Activated CD8-positive, alpha-beta memory T cell treated with anti-CD3 and anti-CD28 coated beads for 4 hours (primary cell): ENCODE data around the gene TMEM52B.

Experiments
- DNase-seq, 2 donors: peaks; one replicate each; pipeline ENCODE4 v3.0.0-alpha.2; 2020; ENCODE audit warnings: low read depth in 2 of 2

Gene TMEM52B

GRCh38 chr12:10178821-10179220, at the start of gene TMEM52B:
TMEM52B (plus strand) TSS chr12:10179032; CDS start chr12:10179575, 543 bp downstream.
- DNase-seq, result no peak

DNA sequence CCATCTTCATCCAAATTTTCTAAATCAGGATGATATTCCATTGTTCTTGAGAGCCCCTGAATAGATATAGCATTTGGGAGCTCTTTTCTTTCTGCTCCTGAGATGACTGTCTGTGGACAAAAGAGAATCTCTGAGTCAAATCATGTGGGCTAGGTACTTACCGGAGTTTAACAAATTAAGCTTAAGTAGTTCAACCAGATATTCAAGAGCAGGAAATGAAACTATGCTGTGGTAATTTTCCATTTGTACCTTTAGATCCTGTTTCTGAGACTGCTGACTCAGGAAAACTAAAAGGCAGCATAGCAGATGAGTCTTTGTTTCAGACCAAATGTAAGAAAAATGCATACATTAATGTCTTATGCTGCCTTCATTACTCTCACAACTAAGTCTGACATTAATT, 48.8 kb upstream of the TMEM52B start, which contains the start of gene CLEC7A:
Gene CLEC7A (minus strand): TSS at position 158 of the 400 bp plus-strand sequence. CDS start 117 bp downstream, at position 41.
- no peak for DNase-seq

DNA sequence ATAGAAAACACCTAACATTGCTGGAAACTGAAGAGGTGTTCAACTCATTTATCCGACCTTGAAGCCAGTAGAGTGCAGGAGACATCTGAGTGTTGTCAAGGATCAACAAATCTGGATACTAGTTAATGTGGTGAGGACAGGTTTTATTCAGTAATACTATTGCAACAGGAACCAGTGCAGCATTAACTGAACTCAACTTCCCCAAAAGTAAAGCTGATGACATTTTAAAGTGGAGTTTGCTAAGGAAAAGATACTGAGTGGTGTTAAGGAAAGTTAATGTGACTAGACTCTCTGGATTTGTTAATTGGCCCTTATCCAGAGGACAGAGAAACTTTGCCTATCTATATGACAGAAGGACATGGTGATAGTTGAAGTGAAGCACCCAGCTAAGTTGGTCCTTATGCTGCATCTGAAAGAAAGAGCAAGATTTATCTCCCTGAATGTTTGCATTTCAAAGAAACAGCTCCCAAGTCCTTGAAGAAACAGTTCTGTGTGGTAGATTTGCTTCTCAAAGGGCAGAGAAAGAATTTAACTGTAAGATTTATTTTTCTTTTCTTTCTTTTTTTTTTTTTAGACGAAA, 47.6 kb upstream of the TMEM52B start:
- no peak for DNase-seq

DNA sequence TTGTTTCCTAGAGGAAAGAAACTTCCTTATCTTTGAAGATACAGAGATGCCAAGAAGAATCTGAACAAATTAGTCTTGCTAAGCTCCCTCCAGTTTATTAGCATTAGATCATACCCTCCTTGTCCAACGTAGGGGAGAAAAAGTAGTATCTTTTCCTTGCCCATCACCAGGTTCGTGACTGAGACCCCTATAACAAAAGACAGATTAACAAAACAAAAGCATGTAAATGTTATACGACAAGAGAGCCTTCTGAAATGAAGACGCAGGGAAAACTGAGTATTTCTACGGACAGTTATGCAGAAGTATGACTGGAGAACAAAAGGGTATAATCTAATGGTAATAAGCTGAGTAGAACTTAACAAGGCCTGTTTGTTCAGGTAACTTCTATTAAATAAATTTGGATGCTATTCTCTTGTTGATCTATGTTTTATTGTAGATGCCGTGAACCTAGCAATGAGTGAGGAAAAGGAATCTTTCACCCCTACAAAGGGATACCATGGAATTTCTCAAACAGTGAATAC, 45.9 kb upstream of the TMEM52B start:
- no peak for DNase-seq

DNA sequence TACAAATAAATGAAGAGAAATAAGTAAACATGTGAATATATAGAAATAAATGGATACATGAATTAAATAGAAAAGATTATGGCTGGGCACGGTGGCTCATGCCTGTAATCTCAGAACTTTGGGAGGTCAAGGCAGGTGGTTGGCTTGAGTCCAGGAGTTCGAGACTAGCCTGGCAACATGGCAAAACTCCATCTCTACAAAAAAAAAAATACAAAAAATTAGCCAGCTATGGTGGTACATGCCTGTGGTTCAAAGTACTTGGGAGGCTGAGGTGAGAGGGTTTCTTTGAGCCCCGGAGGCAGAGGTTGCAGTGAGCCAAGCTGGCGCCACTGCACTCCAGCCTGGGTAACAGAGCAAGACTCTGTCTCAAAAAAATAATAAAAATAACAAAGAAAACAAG, 43.7 kb upstream of the TMEM52B start:
- no peak for DNase-seq

GRCh38 chr12:10136637-10137205, 42.1 kb upstream of the TMEM52B start:
- DNase-seq, result no peak

- DNase-seq, result peak in 1 of 2 donors; percentile 18
Observed at GRCh38 chr12:10140001-10140400, 38.8 kb upstream of the TMEM52B start.

- DNase-seq, result no peak
Observed at GRCh38 chr12:10142976-10143589, 35.7 kb upstream of the TMEM52B start.

DNA sequence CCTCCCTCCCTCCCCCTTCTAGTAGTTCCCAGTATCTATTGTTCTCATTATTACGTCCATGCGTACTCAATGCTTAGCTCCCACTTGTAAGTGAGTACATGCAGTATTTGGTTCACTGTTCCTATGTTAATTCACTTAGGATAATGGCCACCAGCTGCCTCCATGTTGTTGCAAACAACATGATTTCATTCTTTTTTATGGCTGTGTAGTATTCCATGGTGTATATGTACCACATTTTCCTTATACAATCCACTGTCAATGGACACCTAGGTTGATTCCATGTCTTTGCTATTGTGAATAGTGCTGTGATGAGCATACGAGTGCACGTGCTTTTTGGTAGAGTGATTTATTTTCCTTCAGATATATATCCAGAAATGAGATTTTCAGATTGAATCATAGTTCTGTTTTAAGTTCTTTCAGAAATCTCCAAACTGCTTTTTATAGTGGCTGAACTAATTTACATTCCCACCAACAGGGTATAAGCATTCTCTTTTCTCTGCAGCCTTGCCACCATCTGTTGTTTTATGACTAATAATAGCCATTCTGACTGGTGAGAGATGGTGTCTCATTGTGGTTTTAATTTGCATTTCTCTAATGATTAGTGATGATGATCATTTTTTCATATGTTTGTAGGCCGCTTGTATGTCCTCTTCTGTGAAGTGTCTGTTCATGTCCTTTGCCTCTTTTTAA, 31.0 kb upstream of the TMEM52B start:
- DNase-seq, result no peak

DNA sequence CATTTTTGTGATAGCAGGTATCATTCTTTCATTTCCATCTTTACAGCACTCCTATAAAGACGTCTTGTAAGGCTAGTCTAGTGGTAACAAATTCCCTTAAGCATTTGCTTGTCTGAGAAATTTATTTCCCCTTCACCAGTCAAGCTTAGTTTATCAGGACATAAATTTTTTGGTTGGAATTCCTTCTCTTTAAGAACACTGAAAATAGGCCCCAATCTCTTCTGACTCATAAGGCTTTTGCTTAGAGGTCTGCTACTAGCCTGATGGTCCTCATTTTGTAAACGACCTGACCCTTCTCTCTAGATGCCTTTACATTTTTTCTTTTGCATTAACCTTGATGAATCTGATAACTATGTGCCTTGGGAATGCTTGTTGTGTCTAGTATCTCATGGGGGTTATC, 27.2 kb upstream of the TMEM52B start:
- no peak for DNase-seq

DNA sequence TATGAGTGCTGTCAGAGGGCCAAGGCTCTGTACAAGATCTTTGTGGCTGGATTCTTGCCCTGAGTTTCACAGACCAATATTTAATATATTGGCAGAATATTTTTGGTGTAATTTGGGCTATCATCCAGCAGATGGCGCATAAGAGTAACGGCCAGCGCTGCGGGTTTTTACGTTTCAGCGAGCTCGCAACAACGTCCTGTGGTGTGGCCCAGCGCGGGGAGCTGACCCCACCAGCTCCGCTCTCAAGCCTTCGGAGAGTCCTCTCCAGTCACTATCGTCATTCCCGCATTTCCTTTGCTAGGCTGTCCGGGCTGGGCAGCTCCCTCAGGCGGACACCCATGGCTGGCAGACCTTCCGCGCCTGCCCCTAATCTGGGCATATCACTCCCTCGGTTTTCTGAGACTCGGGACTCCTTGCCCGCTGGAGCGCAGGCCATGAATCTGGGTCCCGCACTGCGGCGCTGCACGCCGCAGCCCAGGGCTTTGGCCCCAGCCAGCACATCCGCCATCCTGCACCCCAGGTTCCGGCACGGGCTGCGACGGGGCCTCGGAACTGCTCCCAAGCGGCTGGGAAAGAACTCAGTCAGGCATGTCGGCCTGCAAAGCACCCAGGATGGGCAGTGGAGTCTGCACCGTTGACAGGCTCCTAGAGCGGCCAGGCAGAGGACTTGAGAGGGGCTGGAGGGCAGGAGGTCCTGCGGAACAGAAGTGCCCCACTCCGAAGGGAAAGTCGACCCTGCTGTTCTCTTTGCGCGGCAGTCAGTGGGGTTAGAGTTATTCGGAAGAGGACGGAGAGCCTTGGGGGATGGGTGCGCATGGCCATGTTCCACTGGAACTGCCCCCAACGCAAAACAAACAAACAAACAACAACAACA, 25.3 kb upstream of the TMEM52B start:
- peak; percentile 12 to 25 for DNase-seq

GRCh38 chr12:10154145-10154496, 24.7 kb upstream of the TMEM52B start:
- DNase-seq, result no peak

DNA sequence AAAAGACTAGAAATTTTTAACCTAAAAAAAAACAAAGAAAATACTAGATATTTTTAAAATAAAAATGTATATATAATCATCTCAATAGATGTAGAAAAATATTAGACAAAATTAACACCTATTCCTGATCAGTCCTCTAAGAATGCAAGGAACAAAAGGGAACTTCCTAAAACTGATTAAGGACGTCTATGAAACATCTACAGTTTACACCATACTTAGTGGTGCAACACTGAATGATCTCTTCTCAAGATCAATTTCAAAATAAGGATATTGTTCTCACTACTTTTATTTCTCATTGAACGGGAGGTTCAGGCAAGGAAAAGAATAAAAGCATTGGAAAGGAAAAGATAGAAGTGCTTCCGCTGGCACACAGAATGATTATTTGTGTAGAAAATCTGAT, 22.9 kb upstream of the TMEM52B start:
- DNase-seq, result no peak

DNA sequence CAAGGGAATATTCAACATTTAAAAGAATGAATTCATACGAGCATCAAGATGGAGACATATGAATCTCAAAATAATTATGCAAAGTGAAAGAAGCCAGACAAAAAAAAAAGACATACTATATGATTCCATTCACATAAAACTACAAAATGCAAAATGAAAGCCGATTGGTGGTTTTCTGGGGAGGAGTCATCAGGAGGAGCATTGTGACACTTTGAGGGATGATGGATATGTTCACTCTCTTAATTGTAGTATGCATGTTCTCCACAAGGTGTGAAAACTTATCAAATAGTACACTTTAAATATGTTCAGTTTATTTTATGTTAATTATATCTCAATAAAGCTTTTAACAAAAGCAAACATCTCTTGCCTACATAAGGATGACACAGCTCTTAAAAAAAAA, 20.4 kb upstream of the TMEM52B start:
- DNase-seq, result no peak

DNA sequence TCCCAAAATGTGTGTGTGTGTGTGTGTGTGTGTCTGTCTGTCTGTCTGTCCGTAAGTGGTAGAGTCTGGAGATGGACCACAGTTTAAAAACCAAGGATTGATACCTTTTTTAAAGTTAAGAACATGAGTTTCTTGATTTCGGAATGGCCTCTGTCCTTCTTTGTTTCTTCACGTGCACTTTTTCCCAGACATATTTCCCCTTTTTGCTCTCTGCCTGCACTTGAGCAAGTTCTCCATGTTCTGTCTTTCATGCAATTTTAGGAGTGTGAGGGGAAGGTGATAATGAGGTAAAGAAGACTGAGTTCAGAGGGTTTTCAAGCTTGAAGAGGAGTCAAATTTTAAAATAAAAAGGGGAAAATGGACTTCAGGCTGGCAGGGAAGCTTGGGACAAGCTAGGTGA, 19.6 kb upstream of the TMEM52B start:
- no peak for DNase-seq

DNA sequence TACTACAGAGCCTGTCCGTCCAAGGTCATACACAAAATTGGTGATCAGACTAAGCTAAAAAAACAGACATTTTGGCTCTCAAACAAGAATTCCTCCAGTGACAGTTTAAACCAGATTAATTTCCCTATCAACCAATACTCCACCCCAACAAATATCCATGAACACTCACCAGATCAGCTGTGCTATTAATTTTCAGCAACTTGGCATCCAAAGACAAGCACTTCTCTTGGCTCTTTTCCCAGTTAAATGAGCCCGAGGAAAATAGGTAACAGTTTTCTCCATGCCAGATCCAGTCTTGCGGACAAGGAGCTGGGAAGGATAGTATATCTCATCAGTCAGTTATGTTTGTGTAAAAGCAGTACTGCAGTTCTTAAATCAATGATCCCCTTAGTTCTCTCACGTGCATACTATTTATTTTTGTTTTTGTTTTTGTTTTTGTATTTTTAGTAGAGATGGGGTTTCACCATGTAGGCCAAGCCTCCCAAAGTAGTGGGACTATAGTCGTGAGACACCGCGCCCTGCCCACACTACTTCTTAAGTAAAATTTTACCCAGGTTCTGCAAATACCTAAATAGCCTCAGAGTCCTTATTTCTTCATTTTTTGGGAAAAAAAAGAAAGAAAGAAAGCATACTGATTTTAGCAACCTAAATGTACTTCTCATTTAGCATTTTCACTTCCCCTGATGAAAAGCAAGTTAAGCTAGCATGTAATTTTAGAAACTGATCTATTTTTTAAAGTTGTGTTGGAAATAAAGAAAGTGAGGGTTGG, 18.0 kb upstream of the TMEM52B start:
- no peak for DNase-seq

DNA sequence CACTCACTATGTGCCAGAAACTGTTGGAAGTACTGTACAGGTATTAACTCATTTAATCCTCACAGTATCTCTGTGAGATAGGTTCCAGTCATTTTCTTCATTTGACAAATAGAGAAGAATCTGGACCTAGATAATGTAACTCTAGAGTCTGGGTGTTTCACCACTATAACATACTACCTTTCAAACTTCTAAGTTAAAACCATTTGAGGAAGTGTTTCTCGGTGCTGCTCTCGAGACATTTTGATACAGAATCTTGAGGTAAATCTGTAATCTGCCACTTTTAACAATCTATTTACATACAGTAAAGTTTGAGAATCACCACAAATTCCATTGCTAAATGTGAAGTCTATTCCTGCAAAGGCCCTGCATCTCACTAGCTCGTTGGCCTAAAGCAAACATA, 15.7 kb upstream of the TMEM52B start:
- no peak for DNase-seq

- no peak for DNase-seq
Observed at GRCh38 chr12:10165421-10165820, 13.4 kb upstream of the TMEM52B start.

GRCh38 chr12:10167599-10167998, 11.2 kb upstream of the TMEM52B start:
- DNase-seq, result no peak

DNA sequence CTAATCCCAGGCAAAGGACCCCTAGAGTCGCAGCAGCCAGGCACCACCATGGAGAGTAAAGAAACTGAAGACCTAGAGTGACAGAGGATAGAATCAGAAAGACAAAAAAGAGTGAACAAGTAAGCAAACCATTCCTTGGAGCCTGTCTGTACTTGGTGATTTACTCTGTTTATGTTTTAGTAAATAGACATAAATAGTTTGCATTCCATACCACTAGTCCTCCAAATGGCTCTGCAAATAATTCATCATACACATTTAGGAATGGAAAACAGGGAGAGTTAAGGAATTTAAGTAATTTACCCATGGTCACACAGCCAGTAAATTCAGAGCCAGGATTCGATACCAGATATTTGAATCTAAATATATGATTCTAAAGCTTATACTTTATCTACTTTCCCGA, 9.7 kb upstream of the TMEM52B start:
- no peak for DNase-seq

GRCh38 chr12:10170216-10170615, 8.6 kb upstream of the TMEM52B start:
- DNase-seq, result no peak
